Measurements from ENCODE around the gene ENKD1. TPM values are rescaled to one million over a fixed set of nuclear protein-coding genes. Genes with fewer than 3 reads are reported as not detected.

ENKD1 gene
- total RNA-seq, 1 donor from 2014 or later: 23.1 TPM

DNA sequence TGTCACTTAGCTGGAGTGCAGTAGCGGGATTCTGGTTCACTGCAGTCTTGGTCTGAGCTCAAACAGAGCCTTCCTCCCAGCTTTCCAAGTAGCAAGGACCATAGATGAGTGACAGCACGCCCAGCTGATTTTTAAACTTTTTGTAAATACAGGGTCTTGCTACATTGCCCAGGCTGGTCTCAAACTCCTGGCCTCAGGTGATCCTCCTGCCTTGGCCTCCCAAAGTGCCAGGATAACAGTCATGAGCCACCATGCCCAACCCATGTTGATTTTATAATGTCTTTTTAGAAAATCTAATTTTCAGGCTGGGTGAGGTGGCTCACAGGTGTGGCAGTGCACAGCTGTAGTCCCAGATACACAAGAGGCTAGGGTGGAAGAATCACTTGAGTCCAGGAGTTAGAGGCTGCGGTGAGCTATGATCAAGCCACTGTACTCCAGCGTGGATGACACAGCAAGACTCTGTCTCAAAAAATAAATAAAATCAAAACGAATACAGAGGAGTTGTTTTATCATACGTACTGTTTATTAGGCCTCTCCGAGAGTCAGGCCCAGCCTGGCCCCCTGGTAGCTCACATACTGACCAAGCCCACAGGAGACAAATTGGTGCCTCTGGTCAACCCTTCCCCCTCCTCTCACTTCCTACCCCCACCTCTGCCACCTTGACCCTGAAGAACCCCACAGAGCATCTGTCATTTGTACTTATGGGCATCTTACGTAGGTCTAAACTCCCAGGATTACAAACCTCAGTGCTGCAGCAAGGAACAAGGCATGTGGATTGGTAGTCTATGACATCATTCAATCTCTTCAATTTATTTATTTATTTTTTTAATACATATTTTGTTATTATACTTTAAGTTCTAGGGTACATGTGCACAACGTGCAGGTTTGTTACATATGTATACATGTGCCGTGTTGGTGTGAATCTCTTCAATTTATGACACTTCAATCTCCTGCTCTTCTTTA lies 13.7 kb upstream of the ENKD1 start:
- no peak for DNase-seq (ENCODE audit: low read depth, low spot score)

DNA sequence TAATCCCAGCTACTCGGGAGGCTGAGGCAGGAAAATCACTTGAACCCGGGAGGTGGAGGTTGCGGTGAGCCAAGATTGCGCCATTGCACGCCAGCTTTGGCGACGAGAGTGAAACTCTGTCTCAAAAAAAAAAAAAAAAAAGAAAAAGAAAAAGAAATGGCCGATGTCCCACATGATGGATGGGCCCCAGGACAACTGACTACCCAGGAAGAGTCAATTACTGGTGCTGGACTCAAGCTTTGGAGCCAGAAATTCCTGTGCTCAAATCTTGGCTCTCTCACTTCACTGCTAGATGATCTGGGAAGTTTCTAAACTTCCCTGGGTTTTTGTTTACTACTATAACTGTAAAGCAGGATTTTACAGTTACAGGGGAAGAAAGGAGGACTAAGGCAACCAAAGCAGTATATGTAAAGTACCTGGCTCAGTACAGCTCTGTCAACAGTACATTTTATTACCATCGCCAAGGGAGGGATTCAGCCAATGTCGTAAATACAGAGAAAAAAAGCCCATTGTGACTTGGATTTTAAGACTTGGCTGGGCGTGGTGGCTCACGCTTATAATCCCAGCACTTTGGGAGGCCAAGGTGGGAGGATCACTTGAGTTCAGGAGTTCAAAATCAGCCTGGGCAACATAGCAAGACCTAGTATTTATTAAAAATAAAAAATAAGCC lies 11.9 kb upstream of the ENKD1 start:
- no peak for DNase-seq (ENCODE audit: low read depth, low spot score)

- DNase-seq (ENCODE audit: low read depth, low spot score): no peak
Observed at GRCh38 chr16:67677712-67678111, 11.2 kb upstream of the ENKD1 start.

- DNase-seq (ENCODE audit: low read depth, low spot score): no peak
Observed at GRCh38 chr16:67676939-67677338, 10.4 kb upstream of the ENKD1 start.

- peak; percentile 58 for DNase-seq (ENCODE audit: low read depth, low spot score)
Observed at GRCh38 chr16:67676516-67676915, 10.0 kb upstream of the ENKD1 start.

- no peak for DNase-seq (ENCODE audit: low read depth, low spot score)
Observed at GRCh38 chr16:67675999-67676398, 9.4 kb upstream of the ENKD1 start.

DNA sequence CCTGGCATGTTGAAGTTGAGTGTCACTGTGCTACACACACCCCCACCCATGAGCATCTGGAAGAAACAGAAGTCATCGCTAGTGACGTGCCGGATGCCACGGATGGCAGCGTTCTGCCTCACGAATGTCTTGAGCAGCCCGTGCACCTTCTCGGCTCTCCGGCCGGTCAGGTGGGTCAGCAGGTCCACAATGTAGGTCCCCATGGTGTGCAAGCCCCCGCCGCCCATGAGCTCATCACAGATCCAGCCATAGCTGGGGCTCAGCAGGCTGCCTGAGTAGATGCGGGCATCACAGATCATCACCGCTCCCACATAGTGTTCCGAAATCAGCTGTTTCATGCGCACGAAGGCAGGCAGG lies 9.0 kb upstream of the ENKD1 start:
- DNase-seq (ENCODE audit: low read depth, low spot score): no peak

- DNase-seq (ENCODE audit: low read depth, low spot score): no peak
Observed at GRCh38 chr16:67674851-67675578, 8.5 kb upstream of the ENKD1 start.

DNA sequence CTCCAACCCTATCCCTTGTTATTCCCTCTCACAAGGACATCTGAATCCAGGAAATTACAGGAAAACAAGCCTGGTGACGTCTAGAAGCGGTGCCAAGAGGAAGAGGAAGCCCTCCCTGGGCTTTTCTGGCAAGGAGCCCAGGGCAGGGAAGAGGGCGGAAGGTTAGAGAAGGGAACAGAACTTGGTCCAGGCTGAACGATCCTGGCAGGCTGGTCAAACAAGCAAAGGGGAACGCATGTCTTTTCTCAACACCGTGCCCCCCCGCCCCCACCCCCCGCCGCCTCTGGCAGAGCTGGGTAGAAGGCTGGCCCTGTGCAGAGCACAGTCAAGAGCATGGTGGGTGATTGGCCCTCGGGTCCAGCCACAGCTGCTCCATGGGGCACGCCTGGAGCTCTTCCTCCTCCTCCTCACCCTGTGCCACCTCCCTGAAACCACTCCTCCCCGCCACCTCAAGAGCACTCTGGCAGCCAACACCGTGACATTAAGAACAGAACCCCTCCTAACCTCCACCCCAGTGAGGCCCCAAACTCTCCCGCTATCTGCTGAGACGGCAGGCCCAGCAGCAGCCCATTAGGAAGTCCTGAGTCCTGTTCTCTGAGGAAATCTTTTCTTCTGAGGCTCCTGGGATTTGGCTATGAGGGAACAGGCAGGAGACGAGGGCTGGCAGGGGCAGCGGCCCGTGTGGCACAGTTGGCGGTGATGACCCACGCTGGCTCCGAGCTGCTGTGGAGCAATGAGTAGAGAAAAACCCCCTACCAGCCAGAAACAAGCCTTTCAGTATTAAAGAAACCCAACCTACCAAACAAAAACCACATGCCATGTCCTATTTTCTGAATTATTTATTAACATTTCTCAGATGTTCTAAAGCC lies 7.4 kb upstream of the ENKD1 start:
- peak; percentile 68 for DNase-seq (ENCODE audit: low read depth, low spot score)

GRCh38 chr16:67672739-67673662 lies 6.5 kb upstream of the ENKD1 start:
- DNase-seq (ENCODE audit: low read depth, low spot score): no peak

- no peak for DNase-seq (ENCODE audit: low read depth, low spot score)
Observed at GRCh38 chr16:67672306-67672705, 5.8 kb upstream of the ENKD1 start.

DNA sequence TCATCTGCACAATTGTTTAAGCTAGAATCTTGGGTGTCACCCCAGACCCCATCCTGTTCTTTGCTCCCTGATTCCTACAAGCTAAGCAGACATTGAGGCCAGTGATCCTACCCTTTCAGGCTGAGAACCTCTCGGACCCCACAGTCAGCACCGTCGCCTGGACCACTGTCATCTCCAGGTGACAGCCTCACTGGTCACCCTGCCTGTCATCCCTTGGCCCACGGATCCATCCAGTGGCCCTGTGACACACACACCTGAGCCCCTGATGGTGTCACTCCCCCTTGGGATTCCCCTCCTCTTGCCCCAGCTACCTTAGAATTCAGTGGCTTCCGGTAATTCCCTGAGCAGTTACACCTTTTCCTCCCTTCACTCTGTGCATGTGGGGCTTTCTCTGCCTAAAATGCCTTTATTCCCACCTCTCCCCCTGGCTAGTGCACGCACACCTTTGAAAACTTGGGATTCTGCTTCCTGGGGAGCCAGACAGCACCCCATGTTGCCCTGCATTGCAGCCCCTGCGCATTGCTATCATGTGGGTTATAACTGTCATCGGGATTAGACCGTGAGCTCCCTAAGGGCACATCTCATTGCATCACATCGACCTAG lies 3.0 kb upstream of the ENKD1 start:
- DNase-seq (ENCODE audit: low read depth, low spot score): no peak

DNA sequence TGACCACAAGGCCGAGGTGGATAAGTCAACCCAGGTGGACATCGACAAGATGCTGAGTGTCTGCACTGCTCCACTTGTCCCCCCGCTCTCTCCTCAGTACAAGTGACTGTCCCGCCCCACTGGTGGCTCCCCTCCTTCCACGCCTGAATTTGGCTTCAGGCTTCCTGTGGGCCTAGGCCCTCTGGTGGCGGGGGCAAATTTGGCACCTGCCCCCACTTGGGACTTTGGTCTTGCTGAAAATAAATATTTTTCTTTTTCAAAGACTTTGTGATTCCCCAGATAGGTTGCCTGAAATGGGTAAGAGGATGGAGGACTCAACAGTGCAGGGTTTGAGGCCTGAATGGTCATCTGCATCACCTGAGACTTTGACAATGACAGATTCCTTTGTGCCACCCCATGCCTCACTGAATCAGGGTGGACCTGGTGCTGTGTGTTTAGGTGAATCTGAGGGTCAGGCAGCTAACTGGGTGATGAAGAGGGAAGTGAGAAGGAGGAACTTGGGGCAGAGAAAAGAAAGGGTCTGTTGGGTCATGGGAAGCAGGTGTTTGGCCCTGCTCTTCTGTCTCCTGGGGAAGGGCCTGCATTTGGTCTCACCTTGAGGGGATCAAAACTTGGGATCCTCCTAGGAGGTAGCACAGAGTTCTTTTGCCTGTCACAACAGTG lies 2.1 kb upstream of the ENKD1 start:
- DNase-seq (ENCODE audit: low read depth, low spot score): no peak

DNA sequence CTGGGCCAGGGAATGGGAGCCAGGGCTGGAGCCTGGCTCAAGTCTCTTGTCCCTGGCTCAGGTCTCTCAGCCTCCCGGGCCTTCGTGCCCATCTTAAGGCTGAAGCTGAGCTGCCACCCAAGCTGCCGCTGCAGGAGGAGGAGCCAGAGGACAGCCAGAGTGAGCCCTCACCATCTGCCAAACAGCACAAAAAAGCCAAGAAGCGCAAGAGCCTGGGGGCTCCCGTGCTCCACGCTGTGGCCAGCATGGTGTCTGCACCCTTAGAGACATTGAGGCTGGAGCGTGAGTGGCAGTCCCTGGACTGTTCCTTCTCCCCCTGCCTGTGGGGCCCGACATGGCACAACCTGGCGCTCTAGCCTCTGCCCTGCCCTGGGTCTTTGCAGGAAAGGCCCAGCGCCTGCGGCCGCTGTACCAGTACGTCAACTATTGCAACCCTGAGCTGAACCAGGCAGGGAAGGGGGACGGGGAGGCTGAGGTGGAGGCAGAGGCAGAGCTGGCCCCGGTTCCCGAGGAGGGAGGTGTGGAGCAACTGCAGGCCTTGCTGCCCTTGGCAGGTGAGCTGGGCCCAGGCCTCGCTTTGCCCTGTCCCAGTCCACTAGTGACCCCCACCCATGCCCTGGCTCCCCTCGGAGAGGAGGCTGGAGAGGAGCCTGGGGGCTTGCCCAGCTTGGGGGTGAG lies 1.4 kb upstream of the ENKD1 start:
- DNase-seq (ENCODE audit: low read depth, low spot score): peak; percentile 79

- DNase-seq (ENCODE audit: low read depth, low spot score): no peak
Observed at GRCh38 chr16:67667453-67667816, 885 bp upstream of the ENKD1 start.

DNA sequence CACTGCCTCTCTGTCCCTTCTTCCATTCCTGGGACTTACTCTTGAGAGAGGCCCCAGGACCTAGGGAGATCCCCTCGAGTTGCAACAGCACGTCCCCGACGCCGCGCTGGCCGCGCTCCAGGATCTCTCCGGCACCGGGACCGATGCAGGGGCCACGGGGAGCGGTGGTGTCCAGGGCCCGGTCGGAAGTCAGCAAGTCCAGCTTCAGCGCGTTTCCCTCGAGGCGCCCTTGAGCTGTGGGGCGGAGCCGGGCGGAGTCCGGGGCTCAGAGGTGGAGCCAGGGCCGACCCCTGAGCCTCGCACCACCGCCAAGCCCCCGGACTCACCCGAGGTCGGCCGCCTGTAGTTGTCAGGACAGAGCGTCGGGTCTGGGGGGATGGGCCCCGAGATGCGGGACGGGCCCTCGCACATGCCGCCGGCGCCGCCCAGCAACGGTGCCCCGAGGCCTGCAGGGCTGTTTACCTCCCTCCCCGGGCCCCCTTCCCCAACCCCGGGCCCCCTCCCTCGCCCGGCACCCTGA lies 458 bp downstream of the ENKD1 start:
- DNase-seq (ENCODE audit: low read depth, low spot score): no peak

DNA sequence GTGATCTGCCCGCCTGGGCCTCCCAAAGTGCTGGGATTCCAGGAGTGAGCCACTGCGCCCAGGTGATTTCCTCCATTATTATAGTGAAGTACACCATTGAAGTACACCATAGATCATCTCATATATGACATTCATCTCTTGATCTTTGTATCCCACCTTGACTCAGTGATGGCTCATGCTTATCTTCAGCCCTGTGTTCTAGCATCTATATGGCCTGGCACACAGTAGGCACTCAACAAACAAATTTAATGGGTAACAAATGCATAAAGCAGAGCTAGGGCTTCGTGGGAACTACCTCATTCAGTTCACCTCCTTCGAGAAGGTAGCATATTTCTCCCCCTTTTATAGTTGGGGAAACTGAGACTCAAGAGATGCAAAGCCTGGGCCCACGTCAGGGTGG lies 952 bp downstream of the ENKD1 start:
- no peak for DNase-seq (ENCODE audit: low read depth, low spot score)

DNA sequence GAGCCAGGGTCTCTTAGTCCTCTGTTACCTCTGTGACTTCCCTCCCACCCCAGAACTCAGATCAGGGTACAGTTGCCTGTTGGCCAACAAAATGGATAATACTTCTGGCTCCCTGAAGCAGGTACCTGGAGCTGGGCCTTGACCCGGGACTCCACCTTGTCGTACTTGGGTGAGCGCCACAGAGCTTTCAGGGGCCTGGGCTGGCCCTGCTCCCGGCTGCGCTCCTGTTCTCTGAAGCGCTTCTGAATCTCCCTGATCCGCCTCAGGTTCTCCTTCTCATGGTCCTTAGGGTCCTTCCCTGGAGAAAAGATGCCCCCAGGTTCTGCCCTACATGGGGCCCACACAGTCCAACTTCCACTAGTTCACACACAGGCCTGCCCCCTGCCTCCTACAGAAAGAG lies 1.7 kb downstream of the ENKD1 start:
- no peak for DNase-seq (ENCODE audit: low read depth, low spot score)
